SK-N-SH (cell line): ENCODE data around the gene DNAAF9. TPM values are rescaled to one million over a fixed set of nuclear protein-coding genes. Genes with fewer than 3 reads are reported as not detected.

Experiments used
- CTCF ChIA-PET: fragments of 300-600, 350-600 bp; formaldehyde crosslinking; extraction: SDS; loops from one replicate; lab custom pipeline; 2021; lab: Yijun Ruan, JAX
- POLR2A ChIA-PET: fragments of 350-600 bp; sonication (Branson Sonifier 250); formaldehyde crosslinking; extraction: SDS; loops from one replicate; lab custom pipeline; 2020; ENCODE audit warnings: antibody characterized with exemption, inconsistent platforms; lab: Yijun Ruan, JAX
- DNase-seq: peaks from one replicate; pipeline ENCODE4 v3.0.0; 2012
- H2AFZ ChIP-seq: fragments of 200-600 bp; sonication (generic); 2 replicates; pipeline ENCODE4 v1.8.1; 2016; ENCODE audit warnings: antibody characterized with exemption, mild to moderate bottlenecking, low read depth
- H3F3A ChIP-seq: fragments of 200-600 bp; sonication (generic); replicated peaks from 2 replicates; pipeline ENCODE3; 2016; ENCODE audit warnings: antibody characterized with exemption, mild to moderate bottlenecking; ENCODE audit not compliant: insufficient read depth
- H3K27ac ChIP-seq, 2 experiments: fragments of 200-500 bp in 1 of 2; fragments of 200-600 bp in 1 of 2; sonication (Bioruptor generic) in 1 of 2; sonication (generic), shearing (Covaris generic) in 1 of 2; 2 replicates each; pipeline versions ENCODE4 v1.5.1 to v1.6.1; 2014 to 2016; ENCODE audit warnings: low read depth in 2 of 2, inconsistent platforms in 1 of 2, low read length in 1 of 2, mild to moderate bottlenecking in 1 of 2, mixed read lengths in 1 of 2
- H3K27me3 ChIP-seq: fragments of 200-600 bp; sonication (generic), shearing (Covaris generic); 2 replicates; pipeline ENCODE4 v1.6.1; 2016; ENCODE audit warnings: mixed run types; ENCODE audit not compliant: insufficient read depth
- H3K36me3 ChIP-seq, 2 experiments: fragments of 200-500 bp in 1 of 2; fragments of 200-600 bp in 1 of 2; sonication (Bioruptor generic) in 1 of 2; sonication (generic) in 1 of 2; replicated peaks in 1 of 2; 2 replicates each; pipeline versions ENCODE3 to v1.5.1; 2014 to 2016; ENCODE audit warnings: low read length in 1 of 2, mild to moderate bottlenecking in 1 of 2; ENCODE audit not compliant: insufficient read depth in 2 of 2, control insufficient read depth in 1 of 2
- H3K4me1 ChIP-seq, 2 experiments: fragments of 200-500 bp in 1 of 2; fragments of 200-600 bp in 1 of 2; sonication (Bioruptor generic) in 1 of 2; sonication (generic), shearing (Covaris generic) in 1 of 2; 2 replicates each; pipeline versions ENCODE4 v1.5.1 to v1.6.1; 2014 to 2016; ENCODE audit warnings: low read depth in 1 of 2, low read length in 1 of 2, mixed run types in 1 of 2; ENCODE audit not compliant: insufficient read depth in 2 of 2, control insufficient read depth in 1 of 2
- H3K4me2 ChIP-seq: fragments of 200-600 bp; sonication (generic), shearing (Covaris generic); 2 replicates; pipeline ENCODE4 v1.6.1; 2017; ENCODE audit warnings: mixed run types
- H3K4me3 ChIP-seq, 2 experiments: fragments of 200-500 bp in 1 of 2; fragments of 200-600 bp in 1 of 2; sonication (Bioruptor generic) in 1 of 2; sonication (generic), shearing (Covaris generic) in 1 of 2; 2 replicates each; pipeline versions ENCODE4 v1.5.1 to v1.8.1; 2014 to 2016; ENCODE audit warnings: low read depth in 2 of 2, inconsistent platforms in 1 of 2, low read length in 1 of 2, mild to moderate bottlenecking in 1 of 2, mixed read lengths in 1 of 2, moderate library complexity in 1 of 2
- H3K79me2 ChIP-seq: fragments of 200-600 bp; sonication (generic); 2 replicates; pipeline ENCODE4 v1.8.1; 2017; ENCODE audit warnings: mild to moderate bottlenecking; ENCODE audit not compliant: insufficient read depth
- H3K9ac ChIP-seq: fragments of 200-600 bp; sonication (generic); 2 replicates; pipeline ENCODE4 v1.6.1; 2017; ENCODE audit warnings: mixed run types
- H3K9me2 ChIP-seq: fragments of 200-600 bp; sonication (generic); 2 replicates; pipeline ENCODE4 v1.6.1; 2017; ENCODE audit warnings: mixed run types
- H3K9me3 ChIP-seq: fragments of 200-600 bp; sonication (generic); 2 replicates; pipeline ENCODE4 v1.6.1; 2017; ENCODE audit warnings: mixed run types, mild to moderate bottlenecking, moderate library complexity
- H4K20me1 ChIP-seq: fragments of 200-600 bp; sonication (generic); 2 replicates; pipeline ENCODE4 v1.6.1; 2017; ENCODE audit warnings: mild to moderate bottlenecking, mixed run types; ENCODE audit not compliant: insufficient read depth
- CHD2 ChIP-seq: fragments of 150-350 bp; IDR thresholded peaks from 2 replicates; pipeline ENCODE4 v1.6.1; 2018; ENCODE audit warnings: low read length; ENCODE audit not compliant: partially characterized antibody
- EP300 ChIP-seq, 2 experiments: IDR thresholded peaks; 2 replicates each; pipeline versions ENCODE4 v1.4.0 to v1.6.1; 2012; ENCODE audit warnings: borderline replicate concordance in 1 of 2, low read depth in 1 of 2, low read length in 1 of 2
- EZH2phosphoT487 ChIP-seq: fragments of 200-600 bp; sonication (generic); IDR thresholded peaks from 2 replicates; pipeline ENCODE4 v1.6.1; 2017; ENCODE audit warnings: low read depth, mixed run types, mild to moderate bottlenecking, antibody characterized with exemption, moderate library complexity, borderline replicate concordance
- FOSL2 ChIP-seq: IDR thresholded peaks from 2 replicates; pipeline ENCODE4 v1.4.0; 2012; ENCODE audit warnings: low read depth, mild to moderate bottlenecking, moderate library complexity, borderline replicate concordance
- FOXJ3 ChIP-seq: sonication (generic); formaldehyde crosslinking; IDR thresholded peaks from 2 replicates; pipeline ENCODE4 v1.5.1; 2020; ENCODE audit warnings: mild to moderate bottlenecking, missing genetic modification reagents
- GABPA ChIP-seq: IDR thresholded peaks from 2 replicates; pipeline ENCODE4 v1.4.0; 2012; ENCODE audit warnings: low read depth, mild to moderate bottlenecking
- GATA2 ChIP-seq: sonication (generic); formaldehyde crosslinking; IDR thresholded peaks from 2 replicates; pipeline ENCODE4 v1.5.0; 2020; ENCODE audit warnings: mild to moderate bottlenecking, missing genetic modification reagents
- MXI1 ChIP-seq: IDR thresholded peaks from 2 replicates; pipeline ENCODE4 v1.6.1; 2012; ENCODE audit warnings: mild to moderate bottlenecking, low read depth, low read length, improper control_type of control experiment
- NFIC ChIP-seq: IDR thresholded peaks from 2 replicates; pipeline ENCODE4 v1.4.0; 2012; ENCODE audit warnings: borderline replicate concordance
- SIN3A ChIP-seq: IDR thresholded peaks from 2 replicates; pipeline ENCODE4 v1.6.1; 2012; ENCODE audit warnings: low read depth, mild to moderate bottlenecking, low read length, moderate library complexity, borderline replicate concordance
- TEAD4 ChIP-seq: IDR thresholded peaks from 2 replicates; pipeline ENCODE4 v1.4.0; 2012; ENCODE audit warnings: mild to moderate bottlenecking, borderline replicate concordance; ENCODE audit not compliant: insufficient read depth
- WGBS: methylation state at CpG from one replicate; pipeline ENCODE4 v1.1.6; 2017; ENCODE audit warnings: low lambda C conversion rate; 5-methylcytosine and 5-hydroxymethylcytosine counted together
- polyA plus RNA-seq, 3 experiments: library from polyadenylated mRNA; depleted of rRNA; stranded (reverse); fragments of >200 nt; gene quantifications; 2 replicates each; pipeline ENCODE4 v1.2.3, GENCODE V29; 2012

The DNAAF9 gene
- polyA plus RNA-seq, 1 of the 3 experiments (the other 2 are of a cell fraction), result 5.5 TPM

DNA sequence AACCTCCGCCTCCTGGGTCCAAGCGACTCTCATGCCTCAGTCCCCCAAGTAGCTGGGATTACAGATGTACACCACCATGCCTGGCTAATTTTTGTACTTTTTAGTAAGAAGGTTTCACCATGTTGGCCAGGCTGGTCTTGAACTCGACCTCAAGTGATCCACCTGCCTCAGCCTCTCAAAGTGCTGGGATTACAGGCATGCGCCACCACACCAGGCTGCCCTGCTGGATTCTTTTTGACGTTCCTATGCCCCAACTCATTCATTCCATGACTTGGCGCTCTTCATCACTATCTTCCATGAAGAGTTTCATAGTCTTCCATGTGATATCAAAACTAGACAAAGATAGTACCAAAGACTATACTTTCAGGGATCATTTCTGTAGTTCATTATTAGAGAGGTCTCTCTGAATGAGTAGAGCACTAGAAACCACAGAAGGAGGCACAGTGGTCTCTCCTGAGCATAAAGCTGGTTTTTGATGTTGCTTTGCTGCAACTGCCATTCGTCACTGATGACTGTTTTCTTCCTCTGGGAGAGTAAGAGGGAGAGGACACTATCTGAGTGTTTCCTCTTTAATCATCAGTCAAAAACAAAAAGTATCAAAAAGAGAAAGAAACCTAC lies 23.5 kb downstream of the DNAAF9 start:
- Histone ChIP-seq H3K79me2 (peaks cover 74% of the 10 kb centered on the region), H4K20me1 (peaks cover 37% of the 10 kb centered on the region; the same call in 1 of the 2 replicates)
- CTCF ChIA-PET, result interaction anchor here (2.1 kb wide), 1 partner anchor 18 kb away, joined by 6 read pairs; no protein-coding TSS in a partner anchor

DNA sequence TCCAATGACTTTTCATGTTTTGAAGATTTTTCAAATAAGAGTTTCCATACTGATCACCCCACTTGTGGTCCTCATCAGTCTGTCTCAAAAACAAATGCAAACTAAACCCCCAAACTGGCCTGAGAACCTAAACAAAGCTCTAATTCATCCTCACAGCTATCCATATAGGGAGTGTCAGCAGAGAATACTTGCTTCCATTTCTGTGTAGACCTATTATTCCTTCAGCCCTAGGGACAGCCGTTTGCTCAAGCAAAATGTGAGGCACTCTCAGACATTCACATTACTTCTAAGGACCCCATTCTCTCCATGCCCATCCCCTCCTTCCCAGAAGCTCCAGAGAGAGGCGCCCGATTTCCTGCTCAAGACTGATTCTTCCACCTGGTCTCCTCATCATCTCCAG lies 24.6 kb downstream of the DNAAF9 start:
- no peaks in the 10 kb centered on the region; a peak in 1 of 4 replicates for H3K4me1 ChIP-seq
- H4K20me1 ChIP-seq, result peaks cover 32% of the 10 kb centered on the region; the same call in 1 of the 2 replicates
- no peaks in the 10 kb centered on the region; the same call in 1 of the 2 replicates for H3K9me3 ChIP-seq
- peaks cover 12 to 14% of the 10 kb centered on the region in 2 experiments for H3K36me3 ChIP-seq
- H2AFZ ChIP-seq, result no peak overlapping the region
- CTCF ChIA-PET, result interaction anchor here (0.9 to 2.1 kb wide), 4 partner anchors 16 to 328 kb away, joined by 3 to 6 read pairs (median 4); no protein-coding TSS in a partner anchor
- no peak overlapping the region for H3K27ac ChIP-seq
- POLR2A ChIA-PET, result no interaction called here
- H3K79me2 ChIP-seq, result peaks cover 63% of the 10 kb centered on the region
- H3K4me3 ChIP-seq, result no peak overlapping the region
- H3K9ac ChIP-seq, result no peak overlapping the region
- H3K4me2 ChIP-seq, result no peak overlapping the region
- TF ChIP-seq MXI1 (no peak), GABPA (no peak), EZH2phosphoT487 (no peak), GATA2 (CRISPR knock-in tag) (no peak), EP300 (IDR thresholded peaks at IDR 0.05; ENCODE audit: borderline replicate concordance in 1 of 2, low read depth in 1 of 2, low read length in 1 of 2) (no peak), FOSL2 (no peak)
- H3K9me2 ChIP-seq, result no peaks in the 10 kb centered on the region
- H3F3A ChIP-seq, result no peaks in the 10 kb centered on the region
- 79% methylated on average over 3 of the region's 3 CpGs for WGBS
- no peaks in the 10 kb centered on the region for H3K27me3 ChIP-seq
- DNase-seq, result no peak

More for the DNA sequence above, 23.5 kb downstream of the DNAAF9 start:
- no peak for DNase-seq
- Histone ChIP-seq H3K36me3 (peaks cover 4 to 12% of the 10 kb centered on the region in 2 experiments), H3K4me1 (no peaks in the 10 kb centered on the region; a peak in 1 of 4 replicates), H3K4me2 (no peak overlapping the region), H3K4me3 (no peak overlapping the region), H3K27ac (no peak overlapping the region), H3F3A (no peaks in the 10 kb centered on the region), H3K9ac (no peak overlapping the region), H2AFZ (no peak overlapping the region), H3K27me3 (no peaks in the 10 kb centered on the region), H3K9me3 (no peaks in the 10 kb centered on the region; the same call in 1 of the 2 replicates), H3K9me2 (no peaks in the 10 kb centered on the region)
- POLR2A ChIA-PET, result no interaction called here
- WGBS, result 87% methylated on average over 7 of the region's 7 CpGs
- no peak for TF ChIP-seq CHD2
- no peak for TF ChIP-seq FOSL2
- TF ChIP-seq NFIC, result no peak
- TF ChIP-seq SIN3A, result no peak
- no peak for TF ChIP-seq TEAD4
- no peak for TF ChIP-seq GATA2 (CRISPR knock-in tag)
- TF ChIP-seq FOXJ3 (CRISPR knock-in tag), result no peak
